Measurements from ENCODE around the gene NFASC.

The NFASC gene

DNA sequence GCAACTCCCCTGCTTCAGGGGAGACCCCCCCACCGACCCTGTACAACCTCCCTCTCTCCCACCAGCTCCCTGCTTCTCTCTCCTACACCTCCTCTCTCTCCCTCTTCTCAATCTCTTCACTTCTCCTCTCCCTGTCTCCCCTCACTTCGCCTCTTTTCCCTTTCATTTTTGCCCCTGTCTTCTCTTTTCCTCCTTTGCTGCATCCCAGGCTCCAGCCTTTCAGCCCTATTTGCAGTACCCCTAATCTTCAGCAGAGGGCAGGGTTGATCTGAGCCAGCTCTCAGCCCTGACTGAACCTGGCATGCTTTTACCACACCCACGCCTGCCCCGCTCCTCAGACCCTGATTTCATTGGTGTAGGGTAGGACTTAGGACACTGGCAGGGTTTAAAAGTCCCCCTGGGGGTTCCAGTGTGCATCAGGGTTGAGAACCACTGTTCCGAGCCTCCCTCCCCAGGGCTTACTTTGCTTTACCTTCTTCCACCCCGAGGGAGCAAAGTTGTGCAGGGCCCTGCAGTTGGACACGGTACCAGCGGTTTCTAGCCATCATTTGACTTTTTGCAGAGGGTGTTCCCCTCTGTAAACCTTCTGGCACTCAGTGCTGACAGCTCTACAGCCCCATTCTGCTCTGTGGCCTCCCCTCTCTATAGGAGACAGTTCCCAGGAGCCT, 105.0 kb downstream of the NFASC start:
- H3K36me3 ChIP-seq (ENCODE audit: control insufficient read depth in 2 of 2, insufficient read depth in 1 of 2, low read length in 2 of 2): no peaks in the 10 kb centered on the region
- H3K9me3 ChIP-seq (ENCODE audit: control insufficient read depth, insufficient read depth, low read depth, low read length): no peaks in the 10 kb centered on the region
- no peak overlapping the region for H3K27ac ChIP-seq (ENCODE audit: extremely low read depth, low read depth, low read length)
- H3K4me3 ChIP-seq (ENCODE audit: low read depth, low read length): no peak overlapping the region
- CTCF ChIA-PET: interaction anchor here (0.5 to 3.0 kb wide), 19 partner anchors 9 to 1029 kb away, joined by 3 to 63 read pairs (median 5); no protein-coding TSS in a partner anchor
- H3K4me1 ChIP-seq (ENCODE audit: control insufficient read depth, insufficient read depth, low read length): no peaks in the 10 kb centered on the region
- TF ChIP-seq ZFHX2 (tag by site-specific recombination; conservative IDR thresholded peaks at IDR 0.05) (peak; percentile 70), PRDM1 (tag by site-specific recombination; IDR thresholded peaks at IDR 0.05) (peak; percentile 72), ZNF654 (tag by site-specific recombination; IDR thresholded peaks at IDR 0.05; ENCODE audit: low read depth) (peak; percentile 69), ZNF2 (tag by site-specific recombination; IDR thresholded peaks at IDR 0.05) (peak; percentile 82; the same call in 1 of the 2 replicates), ZNF24 (tag by site-specific recombination; IDR thresholded peaks at IDR 0.05) (no peak), EGR2 (tag by site-specific recombination; IDR thresholded peaks at IDR 0.05; ENCODE audit: low read depth) (peak; percentile 49), ZNF624 (tag by site-specific recombination; IDR thresholded peaks at IDR 0.05) (no peak), ZSCAN16 (tag by site-specific recombination; IDR thresholded peaks at IDR 0.05) (no peak)
- TF ChIP-seq, protein P1, sequence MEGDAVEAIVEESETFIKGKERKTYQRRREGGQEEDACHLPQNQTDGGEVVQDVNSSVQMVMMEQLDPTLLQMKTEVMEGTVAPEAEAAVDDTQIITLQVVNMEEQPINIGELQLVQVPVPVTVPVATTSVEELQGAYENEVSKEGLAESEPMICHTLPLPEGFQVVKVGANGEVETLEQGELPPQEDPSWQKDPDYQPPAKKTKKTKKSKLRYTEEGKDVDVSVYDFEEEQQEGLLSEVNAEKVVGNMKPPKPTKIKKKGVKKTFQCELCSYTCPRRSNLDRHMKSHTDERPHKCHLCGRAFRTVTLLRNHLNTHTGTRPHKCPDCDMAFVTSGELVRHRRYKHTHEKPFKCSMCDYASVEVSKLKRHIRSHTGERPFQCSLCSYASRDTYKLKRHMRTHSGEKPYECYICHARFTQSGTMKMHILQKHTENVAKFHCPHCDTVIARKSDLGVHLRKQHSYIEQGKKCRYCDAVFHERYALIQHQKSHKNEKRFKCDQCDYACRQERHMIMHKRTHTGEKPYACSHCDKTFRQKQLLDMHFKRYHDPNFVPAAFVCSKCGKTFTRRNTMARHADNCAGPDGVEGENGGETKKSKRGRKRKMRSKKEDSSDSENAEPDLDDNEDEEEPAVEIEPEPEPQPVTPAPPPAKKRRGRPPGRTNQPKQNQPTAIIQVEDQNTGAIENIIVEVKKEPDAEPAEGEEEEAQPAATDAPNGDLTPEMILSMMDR (tag by site-specific recombination; IDR thresholded peaks at IDR 0.05): peak; percentile 84
- POLR2A ChIA-PET: no interaction called here

GRCh38 chr1:204976646-204977045, 106.0 kb downstream of the NFASC start:
- ChIA-PET CTCF (interaction anchor here (0.6 to 3.0 kb wide), 16 partner anchors 9 to 548 kb away, joined by 3 to 63 read pairs (median 5); no protein-coding TSS in a partner anchor), POLR2A (no interaction called here)

GRCh38 chr1:204977318-204977717, 106.7 kb downstream of the NFASC start:
- no peaks in the 10 kb centered on the region for H3K4me1 ChIP-seq (ENCODE audit: control insufficient read depth, insufficient read depth, low read length)
- no peak overlapping the region for H3K4me3 ChIP-seq (ENCODE audit: low read depth, low read length)
- H3K36me3 ChIP-seq (ENCODE audit: control insufficient read depth in 2 of 2, insufficient read depth in 1 of 2, low read length in 2 of 2): no peaks in the 10 kb centered on the region
- ChIA-PET CTCF (interaction anchor here (0.6 to 3.0 kb wide), 12 partner anchors 8 to 547 kb away, joined by 3 to 63 read pairs (median 5); no protein-coding TSS in a partner anchor), POLR2A (interaction anchor here (0.6 kb wide), 1 partner anchor 34 kb away, joined by 3 read pairs; no protein-coding TSS in a partner anchor)
- no peaks in the 10 kb centered on the region for H3K9me3 ChIP-seq (ENCODE audit: control insufficient read depth, insufficient read depth, low read depth, low read length)
- H3K27ac ChIP-seq (ENCODE audit: extremely low read depth, low read depth, low read length): no peak overlapping the region
- TF ChIP-seq, protein P2, sequence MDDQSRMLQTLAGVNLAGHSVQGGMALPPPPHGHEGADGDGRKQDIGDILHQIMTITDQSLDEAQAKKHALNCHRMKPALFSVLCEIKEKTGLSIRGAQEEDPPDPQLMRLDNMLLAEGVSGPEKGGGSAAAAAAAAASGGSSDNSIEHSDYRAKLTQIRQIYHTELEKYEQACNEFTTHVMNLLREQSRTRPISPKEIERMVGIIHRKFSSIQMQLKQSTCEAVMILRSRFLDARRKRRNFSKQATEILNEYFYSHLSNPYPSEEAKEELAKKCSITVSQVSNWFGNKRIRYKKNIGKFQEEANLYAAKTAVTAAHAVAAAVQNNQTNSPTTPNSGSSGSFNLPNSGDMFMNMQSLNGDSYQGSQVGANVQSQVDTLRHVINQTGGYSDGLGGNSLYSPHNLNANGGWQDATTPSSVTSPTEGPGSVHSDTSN (CRISPR knock-in tag; IDR thresholded peaks at IDR 0.05): no peak
- TF ChIP-seq ZSCAN18 (tag by site-specific recombination; IDR thresholded peaks at IDR 0.05) (no peak), ZNF416 (tag by site-specific recombination; IDR thresholded peaks at IDR 0.05) (no peak), ZNF223 (tag by site-specific recombination; IDR thresholded peaks at IDR 0.05) (no peak), ZNF830 (tag by site-specific recombination; IDR thresholded peaks at IDR 0.05; ENCODE audit: low read depth) (no peak), ZNF548 (tag by site-specific recombination; IDR thresholded peaks at IDR 0.05) (no peak), ZNF23 (tag by site-specific recombination; IDR thresholded peaks at IDR 0.05; ENCODE audit: borderline replicate concordance) (no peak), WT1 (tag by site-specific recombination; IDR thresholded peaks at IDR 0.05) (no peak), ZIC2 (tag by site-specific recombination; IDR thresholded peaks at IDR 0.05) (no peak), ZNF155 (tag by site-specific recombination; IDR thresholded peaks at IDR 0.05) (no peak), ZNF248 (tag by site-specific recombination; IDR thresholded peaks at IDR 0.05) (no peak), ZNF302 (tag by site-specific recombination; IDR thresholded peaks at IDR 0.05; ENCODE audit: low read depth) (no peak), ZFP37 (tag by site-specific recombination; IDR thresholded peaks at IDR 0.05) (no peak)
- TF ChIP-seq, protein P3, sequence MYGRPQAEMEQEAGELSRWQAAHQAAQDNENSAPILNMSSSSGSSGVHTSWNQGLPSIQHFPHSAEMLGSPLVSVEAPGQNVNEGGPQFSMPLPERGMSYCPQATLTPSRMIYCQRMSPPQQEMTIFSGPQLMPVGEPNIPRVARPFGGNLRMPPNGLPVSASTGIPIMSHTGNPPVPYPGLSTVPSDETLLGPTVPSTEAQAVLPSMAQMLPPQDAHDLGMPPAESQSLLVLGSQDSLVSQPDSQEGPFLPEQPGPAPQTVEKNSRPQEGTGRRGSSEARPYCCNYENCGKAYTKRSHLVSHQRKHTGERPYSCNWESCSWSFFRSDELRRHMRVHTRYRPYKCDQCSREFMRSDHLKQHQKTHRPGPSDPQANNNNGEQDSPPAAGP (tag by site-specific recombination; IDR thresholded peaks at IDR 0.05): no peak
- TF ChIP-seq, protein P4, sequence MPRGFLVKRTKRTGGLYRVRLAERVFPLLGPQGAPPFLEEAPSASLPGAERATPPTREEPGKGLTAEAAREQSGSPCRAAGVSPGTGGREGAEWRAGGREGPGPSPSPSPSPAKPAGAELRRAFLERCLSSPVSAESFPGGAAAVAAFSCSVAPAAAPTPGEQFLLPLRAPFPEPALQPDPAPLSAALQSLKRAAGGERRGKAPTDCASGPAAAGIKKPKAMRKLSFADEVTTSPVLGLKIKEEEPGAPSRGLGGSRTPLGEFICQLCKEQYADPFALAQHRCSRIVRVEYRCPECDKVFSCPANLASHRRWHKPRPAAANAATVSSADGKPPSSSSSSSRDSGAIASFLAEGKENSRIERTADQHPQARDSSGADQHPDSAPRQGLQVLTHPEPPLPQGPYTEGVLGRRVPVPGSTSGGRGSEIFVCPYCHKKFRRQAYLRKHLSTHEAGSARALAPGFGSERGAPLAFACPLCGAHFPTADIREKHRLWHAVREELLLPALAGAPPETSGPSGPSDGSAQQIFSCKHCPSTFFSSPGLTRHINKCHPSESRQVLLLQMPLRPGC (tag by site-specific recombination; IDR thresholded peaks at IDR 0.05): no peak

More at GRCh38 chr1:204976646-204977045, 106.0 kb downstream of the NFASC start:
- TF ChIP-seq WT1 (tag by site-specific recombination; IDR thresholded peaks at IDR 0.05): no peak
- no peak for TF ChIP-seq HOXA7 (CRISPR knock-in tag; IDR thresholded peaks at IDR 0.05; ENCODE audit: borderline replicate concordance)
- TF ChIP-seq ZNF501 (tag by site-specific recombination; IDR thresholded peaks at IDR 0.05): no peak
- TF ChIP-seq ZNF16 (tag by site-specific recombination; IDR thresholded peaks at IDR 0.05; ENCODE audit: low read depth): no peak
- Histone ChIP-seq H3K4me3 (ENCODE audit: low read depth, low read length) (no peak overlapping the region), H3K9me3 (ENCODE audit: control insufficient read depth, insufficient read depth, low read depth, low read length) (no peaks in the 10 kb centered on the region), H3K4me1 (ENCODE audit: control insufficient read depth, insufficient read depth, low read length) (no peaks in the 10 kb centered on the region), H3K27ac (ENCODE audit: extremely low read depth, low read depth, low read length) (no peak overlapping the region), H3K36me3 (ENCODE audit: control insufficient read depth in 2 of 2, insufficient read depth in 1 of 2, low read length in 2 of 2) (no peaks in the 10 kb centered on the region)
